Smooth muscle cell of the brain vasculature (primary cell): ENCODE results near the gene OR52E5.

Source experiments
- DNase-seq: peaks from one replicate; pipeline ENCODE4 v3.0.0-alpha.2; 2012; ENCODE audit warnings: low read depth, low spot score

Gene OR52E5

GRCh38 chr11:5892908-5893307 is at the start of gene OR52E5:
OR52E5 (plus strand) TSS chr11:5893208; CDS start chr11:5900777, 7,569 bp downstream.
- no peak for DNase-seq

- DNase-seq, result no peak
These were observed 46.3 kb upstream of the OR52E5 start for GRCh38 chr11:5846701-5847100.

DNA sequence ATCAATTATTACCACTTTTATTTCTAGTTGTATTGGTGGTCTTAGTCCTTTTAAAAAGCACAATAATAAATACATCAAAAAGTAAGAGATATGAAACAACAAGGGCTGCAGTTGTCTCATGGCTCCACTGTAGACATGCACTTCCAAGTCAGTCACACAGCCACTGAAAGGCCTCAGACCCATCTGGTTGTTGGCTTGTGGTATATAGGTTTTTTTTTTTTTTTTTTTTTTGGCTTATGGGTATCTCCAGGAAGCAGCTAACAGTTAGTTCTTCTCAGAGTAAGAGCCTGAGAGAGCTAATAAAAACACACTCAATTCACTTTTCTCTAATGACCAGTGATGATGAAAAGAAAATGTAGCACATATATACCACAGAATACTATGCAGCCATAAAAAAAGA is 45.3 kb upstream of the OR52E5 start:
- no peak for DNase-seq

DNA sequence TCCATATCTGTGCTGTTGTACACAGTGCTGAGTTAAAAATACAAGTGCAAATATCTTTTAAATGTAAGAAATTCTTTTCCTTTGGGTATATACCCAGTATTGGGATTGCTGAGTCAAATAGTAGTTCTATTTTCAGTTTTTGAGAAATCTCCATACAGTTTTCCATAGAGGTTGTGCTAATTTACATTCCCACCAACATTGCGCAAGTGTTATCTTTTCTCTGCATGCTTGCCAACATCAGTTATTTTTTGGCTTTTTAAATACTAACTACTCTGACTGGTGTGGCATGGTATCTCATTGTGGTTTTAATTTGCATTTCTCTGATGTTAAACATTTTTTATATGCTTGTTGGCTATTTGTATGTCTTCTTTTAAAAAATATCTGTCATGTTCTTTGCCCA is 42.0 kb upstream of the OR52E5 start:
- no peak for DNase-seq

DNA sequence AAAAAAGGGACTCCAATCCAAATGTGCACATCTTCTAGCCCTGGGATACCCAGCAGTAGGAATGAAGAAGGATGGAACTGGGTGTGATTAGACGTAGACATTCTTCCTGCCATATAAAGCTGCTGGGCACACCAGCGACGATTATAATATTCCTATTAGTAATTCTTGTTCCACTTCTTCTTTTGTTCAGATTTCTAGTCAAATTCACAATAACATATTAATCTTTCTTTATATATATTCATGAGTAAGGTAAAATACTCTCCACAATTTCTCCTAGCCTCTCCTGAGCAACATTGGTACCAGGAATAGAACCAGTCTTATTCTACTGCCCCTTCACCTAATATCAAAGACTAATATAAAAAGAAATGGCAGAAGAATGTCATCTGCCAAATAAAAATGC is 35.4 kb upstream of the OR52E5 start, which contains the start of gene OR52E8:
OR52E8 (minus strand) TSS at position 101 of the 400 bp plus-strand sequence; CDS start at position 101, 0 bp downstream.
- DNase-seq, result no peak

GRCh38 chr11:5865826-5866225 is 27.2 kb upstream of the OR52E5 start:
- DNase-seq, result no peak

GRCh38 chr11:5878564-5878963 is 14.4 kb upstream of the OR52E5 start:
- DNase-seq, result no peak

DNA sequence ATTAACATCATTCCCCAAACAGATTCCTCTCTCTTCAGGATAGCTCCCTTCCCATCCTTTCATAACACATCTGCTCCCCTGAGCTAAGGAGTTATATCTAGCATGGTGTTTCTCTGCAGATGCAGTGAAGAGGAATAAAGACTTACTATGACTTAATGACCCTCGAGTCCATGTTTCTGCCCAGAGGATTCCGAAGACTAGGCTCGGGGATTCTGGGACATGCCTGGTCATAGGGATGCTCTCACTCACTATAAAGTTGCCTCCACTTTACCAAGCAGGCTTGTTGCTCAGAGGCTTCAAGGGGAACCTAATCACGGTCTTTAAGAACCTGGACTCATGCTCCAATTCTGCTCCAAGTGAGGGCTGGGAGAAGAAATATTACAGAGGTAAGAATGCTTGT is 12.7 kb upstream of the OR52E5 start, which contains the start of gene OR52E4:
OR52E4 (plus strand) TSS at position 301 of the 400 bp plus-strand sequence. CDS start 3,664 bp downstream, outside the sequence.
- no peak for DNase-seq

- no peak for DNase-seq
These were observed 11.3 kb upstream of the OR52E5 start for GRCh38 chr11:5881756-5882155.

- no peak for DNase-seq
These were observed 5.8 kb upstream of the OR52E5 start for GRCh38 chr11:5887172-5887571.

DNA sequence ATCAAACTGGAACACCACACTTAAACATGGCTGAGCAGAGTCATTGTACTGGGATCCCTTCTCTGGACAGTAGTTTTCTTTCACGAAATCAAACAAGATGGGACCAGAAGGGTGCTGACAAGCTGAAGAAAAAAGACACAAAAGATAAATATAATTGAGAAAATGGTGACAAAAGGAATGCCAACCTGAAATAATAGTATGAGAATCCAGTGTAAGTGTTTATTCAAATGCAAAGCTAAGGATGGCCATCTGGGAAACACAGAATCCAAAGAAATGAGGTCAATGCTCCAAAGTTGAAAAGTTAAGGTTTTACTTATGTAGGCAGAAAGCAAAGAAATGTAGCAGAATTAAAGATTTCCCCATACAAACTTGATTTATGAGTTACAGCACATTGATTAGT is 5.3 kb upstream of the OR52E5 start:
- DNase-seq, result no peak

GRCh38 chr11:5891216-5891800 is 1.7 kb upstream of the OR52E5 start:
- no peak for DNase-seq

DNA sequence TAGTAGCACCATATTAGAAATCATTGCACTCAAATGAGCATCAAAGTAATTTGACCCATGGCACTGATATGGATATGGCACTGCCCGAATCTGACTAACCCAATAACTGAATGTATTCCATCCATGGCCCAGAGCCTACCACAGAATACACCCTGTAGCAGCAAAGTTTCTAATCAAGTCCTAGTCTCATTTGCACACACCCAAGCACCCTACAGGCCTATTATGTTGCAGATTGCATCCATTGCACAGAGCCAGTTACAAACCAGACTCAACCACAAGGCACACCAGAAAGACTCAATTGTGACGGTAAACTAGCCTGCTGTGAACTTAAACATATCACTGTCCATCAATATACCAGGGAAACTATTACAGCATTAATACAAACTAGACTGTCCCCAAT is 6.5 kb downstream of the OR52E5 start:
- no peak for DNase-seq

DNA sequence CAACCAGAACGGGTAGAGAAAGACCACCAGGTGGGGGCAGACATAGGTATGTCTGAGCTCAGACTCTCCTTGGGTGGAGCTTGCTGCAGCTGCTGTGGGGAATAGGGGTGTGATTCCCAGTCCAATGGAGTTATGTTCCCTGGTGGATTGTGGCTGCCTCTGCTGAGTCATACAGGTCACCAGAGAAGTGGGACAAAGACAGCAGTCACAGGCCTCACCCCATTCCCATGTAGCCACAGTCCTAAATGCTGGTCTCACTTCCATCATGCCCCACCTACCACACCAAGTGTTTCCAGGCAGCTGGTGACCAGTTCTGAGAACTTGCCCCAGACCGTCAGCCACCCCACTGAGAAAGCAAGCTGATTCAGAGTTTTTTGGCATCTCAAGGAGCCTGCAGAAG is 17.5 kb downstream of the OR52E5 start:
- DNase-seq, result no peak

DNA sequence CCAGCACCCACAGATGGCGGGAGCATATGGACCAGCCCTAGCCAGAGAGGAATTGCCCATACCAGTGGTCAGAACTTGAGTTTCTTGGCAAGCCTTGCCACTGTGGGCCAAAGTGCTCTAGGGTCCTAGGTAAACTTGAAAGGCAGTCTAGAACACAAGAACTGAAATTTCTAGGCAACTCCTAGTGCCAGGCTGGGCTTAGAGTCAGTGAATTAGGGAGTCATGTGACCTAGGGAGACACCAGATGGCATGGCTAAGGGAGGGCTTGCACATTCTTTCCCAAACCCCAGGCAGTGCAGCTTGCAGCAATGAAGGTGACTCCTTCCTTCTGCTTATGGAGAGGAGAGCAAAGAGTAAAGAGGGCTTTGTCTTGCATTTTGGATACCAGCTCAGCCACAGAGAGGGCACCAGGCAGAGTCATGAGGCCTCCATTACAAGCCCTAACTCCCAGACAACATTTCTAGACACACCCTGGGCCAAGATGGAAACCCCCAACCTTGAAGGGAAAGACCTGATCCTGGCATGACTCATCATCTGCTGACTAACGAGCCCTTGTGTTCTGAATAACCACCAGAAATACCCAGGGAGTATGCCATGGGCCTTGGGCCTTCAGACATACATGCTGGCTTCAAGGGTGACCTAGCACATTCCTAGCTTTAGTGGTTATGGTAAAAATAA is 29.9 kb downstream of the OR52E5 start:
- no peak for DNase-seq

DNA sequence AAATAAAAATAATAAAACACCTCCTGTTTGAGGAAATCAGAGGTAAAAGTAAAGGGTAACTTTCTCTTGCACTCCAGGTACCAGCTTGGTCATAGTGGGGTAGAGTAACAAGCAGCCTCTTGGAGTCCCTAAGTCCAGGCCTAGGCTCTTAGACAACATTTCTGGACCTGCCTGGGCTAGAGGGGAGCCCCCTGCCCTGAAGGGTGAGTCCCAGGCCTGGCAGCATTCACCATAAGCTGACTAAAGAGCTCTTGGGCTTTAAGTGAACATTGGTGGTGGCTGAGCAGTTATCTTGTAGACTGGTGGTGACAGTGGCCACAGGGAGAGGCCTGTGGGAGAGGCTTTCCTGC is 30.4 kb downstream of the OR52E5 start:
- no peak for DNase-seq

GRCh38 chr11:5923794-5924193 is 30.8 kb downstream of the OR52E5 start:
- no peak for DNase-seq

- no peak for DNase-seq
These were observed 35.3 kb downstream of the OR52E5 start for GRCh38 chr11:5928271-5928670.

GRCh38 chr11:5928811-5929210 is 35.8 kb downstream of the OR52E5 start:
- no peak for DNase-seq

GRCh38 chr11:5929571-5930368 is 36.8 kb downstream of the OR52E5 start:
- DNase-seq, result no peak

- no peak for DNase-seq
These were observed 37.6 kb downstream of the OR52E5 start for GRCh38 chr11:5930614-5931013.

DNA sequence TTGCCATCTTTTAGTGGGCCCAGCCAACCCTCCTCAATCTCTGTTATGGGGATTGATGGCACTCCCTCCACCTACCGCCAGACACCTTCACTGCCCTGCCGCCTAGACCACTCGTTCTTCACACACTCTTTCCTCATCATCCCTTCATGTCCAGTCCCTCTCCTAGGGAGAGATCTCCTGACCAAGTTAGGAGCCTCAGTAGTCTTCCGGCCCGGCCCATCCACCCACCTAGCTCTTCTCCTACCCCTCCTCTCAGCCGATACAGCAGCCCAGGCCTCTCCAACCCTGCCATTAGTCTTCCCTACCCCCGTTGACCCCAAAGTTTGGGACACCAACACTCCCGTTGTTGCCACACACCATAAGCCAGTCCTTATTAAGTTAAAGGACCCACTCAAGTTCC is 38.1 kb downstream of the OR52E5 start:
- no peak for DNase-seq

DNA sequence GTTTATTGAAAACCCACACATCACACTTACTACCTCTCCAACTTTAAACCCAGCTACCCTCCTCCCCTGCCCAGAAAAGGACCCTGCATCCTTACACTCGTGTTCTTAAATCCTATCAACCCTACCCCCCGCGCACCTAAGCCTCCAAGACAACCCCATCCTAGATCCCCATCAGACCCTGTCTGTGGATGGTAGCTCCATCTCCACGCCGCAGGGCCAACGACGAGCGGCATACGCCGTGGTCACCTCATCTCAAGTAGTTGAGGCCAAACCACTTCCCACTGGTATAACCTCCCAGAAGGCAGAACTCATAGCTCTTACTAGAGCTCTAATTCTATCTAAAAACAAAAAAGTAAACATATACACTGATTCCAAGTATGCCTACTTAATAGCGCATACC is 39.7 kb downstream of the OR52E5 start:
- no peak for DNase-seq
